Measurements from ENCODE around the gene CNTN4. TPM values are rescaled to one million over a fixed set of nuclear protein-coding genes. Genes with fewer than 3 reads are reported as not detected.

Gene CNTN4
- total and polyA plus RNA-seq, 7 donors, result 0.17 to 3.2 (median 0.42) TPM

DNA sequence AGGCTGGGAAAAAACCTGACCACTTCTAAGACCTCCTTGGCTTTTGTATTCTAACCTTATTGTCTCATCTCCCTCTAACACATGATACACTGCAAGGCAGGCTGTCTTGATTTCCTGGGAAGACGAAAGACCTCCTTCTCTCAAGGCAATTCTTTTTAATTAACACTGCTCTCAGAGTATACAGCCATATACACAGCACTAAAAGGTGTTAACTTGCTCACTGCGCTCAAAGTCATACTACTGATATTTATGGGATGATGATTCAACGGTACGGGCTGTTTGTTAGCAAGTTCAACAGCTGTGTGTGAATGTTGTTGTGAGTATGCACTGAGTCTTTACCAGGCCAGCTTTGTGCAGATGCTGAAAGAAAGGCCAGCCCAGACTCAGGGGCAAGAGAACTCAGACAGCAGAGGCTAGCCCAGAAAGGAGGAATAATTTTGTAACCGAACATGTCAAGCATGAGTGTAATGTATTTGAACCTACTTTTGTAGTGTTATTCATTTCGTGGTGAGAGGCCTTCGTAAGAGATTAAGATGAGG lies 781.6 kb downstream of the CNTN4 start:
- Histone ChIP-seq H3K4me1 (no peaks in the 10 kb centered on the region), H3K27ac (no peak overlapping the region), H3K27me3 (ENCODE audit: insufficient read depth in 3 of 3, low read length in 2 of 3) (no peaks in the 10 kb centered on the region), H3K9me3 (no peaks in the 10 kb centered on the region), H3K36me3 (ENCODE audit: insufficient read depth in 1 of 2, low read depth in 1 of 2) (no peaks in the 10 kb centered on the region), H3K4me3 (no peak overlapping the region)
- intact Hi-C loops (cut with DNase I), result no loop called here
- WGBS, 3 donors, result 63 to 67% (median 63%) methylated on average over 7 of the region's 7 CpGs
- DNase-seq (no peak), ATAC-seq (no peak)
- TF ChIP-seq, protein P1, sequence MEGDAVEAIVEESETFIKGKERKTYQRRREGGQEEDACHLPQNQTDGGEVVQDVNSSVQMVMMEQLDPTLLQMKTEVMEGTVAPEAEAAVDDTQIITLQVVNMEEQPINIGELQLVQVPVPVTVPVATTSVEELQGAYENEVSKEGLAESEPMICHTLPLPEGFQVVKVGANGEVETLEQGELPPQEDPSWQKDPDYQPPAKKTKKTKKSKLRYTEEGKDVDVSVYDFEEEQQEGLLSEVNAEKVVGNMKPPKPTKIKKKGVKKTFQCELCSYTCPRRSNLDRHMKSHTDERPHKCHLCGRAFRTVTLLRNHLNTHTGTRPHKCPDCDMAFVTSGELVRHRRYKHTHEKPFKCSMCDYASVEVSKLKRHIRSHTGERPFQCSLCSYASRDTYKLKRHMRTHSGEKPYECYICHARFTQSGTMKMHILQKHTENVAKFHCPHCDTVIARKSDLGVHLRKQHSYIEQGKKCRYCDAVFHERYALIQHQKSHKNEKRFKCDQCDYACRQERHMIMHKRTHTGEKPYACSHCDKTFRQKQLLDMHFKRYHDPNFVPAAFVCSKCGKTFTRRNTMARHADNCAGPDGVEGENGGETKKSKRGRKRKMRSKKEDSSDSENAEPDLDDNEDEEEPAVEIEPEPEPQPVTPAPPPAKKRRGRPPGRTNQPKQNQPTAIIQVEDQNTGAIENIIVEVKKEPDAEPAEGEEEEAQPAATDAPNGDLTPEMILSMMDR (IDR thresholded peaks at IDR 0.05), result no peak

DNA sequence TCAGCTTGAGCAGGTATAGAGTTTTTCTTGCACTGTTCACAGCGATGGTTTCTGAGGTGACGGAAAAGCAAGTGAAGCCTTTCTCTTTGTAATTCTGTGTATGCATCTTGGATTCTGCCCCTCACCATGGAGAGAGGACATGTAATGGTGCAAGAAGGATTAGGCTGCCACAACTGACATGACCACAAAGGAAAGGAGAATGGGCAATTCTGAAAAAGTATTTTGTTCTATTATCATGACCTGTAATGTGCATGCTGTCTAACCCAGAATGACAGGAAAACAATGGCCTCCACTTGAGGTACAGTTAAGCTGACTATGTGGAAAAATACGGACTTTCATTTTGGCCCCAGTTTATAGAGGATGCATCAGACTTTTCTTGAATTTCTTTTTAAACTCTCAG lies 784.6 kb downstream of the CNTN4 start:
- ATAC-seq, result no peak
- WGBS, 3 donors, result 76 to 94% (median 87%) methylated on average over 3 of the region's 3 CpGs

DNA sequence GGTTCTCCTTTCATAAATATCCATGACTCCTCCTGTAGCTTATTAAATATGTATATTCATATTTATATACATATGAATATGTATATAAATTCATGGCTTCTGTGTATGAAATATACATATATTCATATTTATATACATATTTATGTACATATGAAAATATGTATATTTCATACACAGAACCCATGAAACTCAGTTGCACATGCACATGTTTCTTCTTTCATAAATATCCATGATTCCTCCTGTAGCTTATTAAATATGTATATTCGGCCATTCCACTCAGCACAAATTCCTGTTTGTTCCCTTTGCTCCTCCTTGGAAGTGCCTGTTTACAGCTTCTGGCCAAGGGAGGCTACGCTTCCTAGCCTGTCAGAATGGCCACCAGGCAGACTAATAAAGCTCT lies 789.9 kb downstream of the CNTN4 start:
- Histone ChIP-seq H3K4me1 (no peaks in the 10 kb centered on the region), H3K36me3 (ENCODE audit: insufficient read depth in 1 of 2, low read depth in 1 of 2) (no peaks in the 10 kb centered on the region), H3K27me3 (ENCODE audit: insufficient read depth in 3 of 3, low read length in 2 of 3) (no peaks in the 10 kb centered on the region), H3K4me3 (no peak overlapping the region), H3K27ac (no peak overlapping the region), H3K9me3 (no peaks in the 10 kb centered on the region)
- TF ChIP-seq, protein P1 (IDR thresholded peaks at IDR 0.05), result no peak
- DNase-seq (no peak), ATAC-seq (no peak)
- intact Hi-C loops (cut with DNase I), result no loop called here
- 78 to 84% (median 83%) methylated on average over 2 of the region's 2 CpGs for WGBS, 3 donors

More for the DNA sequence above, 784.6 kb downstream of the CNTN4 start:
- TF ChIP-seq, protein P1 (IDR thresholded peaks at IDR 0.05), result no peak
- Histone ChIP-seq H3K4me3 (no peak overlapping the region), H3K9me3 (no peaks in the 10 kb centered on the region), H3K27ac (no peak overlapping the region), H3K36me3 (ENCODE audit: insufficient read depth in 1 of 2, low read depth in 1 of 2) (no peaks in the 10 kb centered on the region), H3K27me3 (ENCODE audit: insufficient read depth in 3 of 3, low read length in 2 of 3) (no peaks in the 10 kb centered on the region), H3K4me1 (no peaks in the 10 kb centered on the region)
- no peak for DNase-seq
- intact Hi-C loops (cut with DNase I), result no loop called here

DNA sequence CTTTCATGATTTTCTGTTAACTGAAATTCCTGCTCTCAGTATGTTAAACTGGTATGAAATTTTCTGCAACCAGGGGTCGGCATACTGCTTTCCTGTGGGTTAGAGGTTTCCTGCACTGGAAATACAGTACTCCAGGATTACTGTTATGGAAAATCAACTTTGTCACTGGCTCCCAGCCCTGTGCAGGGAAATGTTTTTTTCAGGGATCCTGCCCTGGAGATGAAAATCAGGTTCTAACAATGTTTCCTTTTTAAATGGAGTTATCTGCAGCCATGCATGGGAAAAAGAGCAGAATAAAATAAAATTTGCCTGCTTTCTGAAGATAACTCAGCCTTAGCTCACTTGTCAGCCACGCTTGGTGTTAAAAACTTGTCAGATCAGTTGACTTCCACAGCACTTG lies 791.1 kb downstream of the CNTN4 start:
- WGBS, 3 donors, result 24 to 38% (median 36%) methylated on average over 2 of the region's 2 CpGs
- no peak for ATAC-seq

More for the DNA sequence above, 791.1 kb downstream of the CNTN4 start:
- Histone ChIP-seq H3K4me1 (no peaks in the 10 kb centered on the region), H3K4me3 (no peak overlapping the region), H3K9me3 (no peaks in the 10 kb centered on the region), H3K27ac (no peak overlapping the region), H3K27me3 (ENCODE audit: insufficient read depth in 3 of 3, low read length in 2 of 3) (no peaks in the 10 kb centered on the region), H3K36me3 (ENCODE audit: insufficient read depth in 1 of 2, low read depth in 1 of 2) (no peaks in the 10 kb centered on the region)
- no peak for DNase-seq
- TF ChIP-seq, protein P1 (IDR thresholded peaks at IDR 0.05), result no peak
- intact Hi-C loops (cut with DNase I), result no loop called here

Measured in psoas muscle (tissue), 8 donors.